Measurements from ENCODE around the gene ASMTL.
"Not testable (repeated sequence)": the region's sequence is repeated elsewhere in the genome, so short reads cannot be mapped to it uniquely, and the experiment has no call there.

Gene ASMTL

GRCh38 chrX:1481636-1482529 lies 29.2 kb upstream of the ASMTL start:
- peak; percentile 94 for DNase-seq

GRCh38 chrX:1480082-1480785 lies 27.5 kb upstream of the ASMTL start:
- no peak for DNase-seq

DNA sequence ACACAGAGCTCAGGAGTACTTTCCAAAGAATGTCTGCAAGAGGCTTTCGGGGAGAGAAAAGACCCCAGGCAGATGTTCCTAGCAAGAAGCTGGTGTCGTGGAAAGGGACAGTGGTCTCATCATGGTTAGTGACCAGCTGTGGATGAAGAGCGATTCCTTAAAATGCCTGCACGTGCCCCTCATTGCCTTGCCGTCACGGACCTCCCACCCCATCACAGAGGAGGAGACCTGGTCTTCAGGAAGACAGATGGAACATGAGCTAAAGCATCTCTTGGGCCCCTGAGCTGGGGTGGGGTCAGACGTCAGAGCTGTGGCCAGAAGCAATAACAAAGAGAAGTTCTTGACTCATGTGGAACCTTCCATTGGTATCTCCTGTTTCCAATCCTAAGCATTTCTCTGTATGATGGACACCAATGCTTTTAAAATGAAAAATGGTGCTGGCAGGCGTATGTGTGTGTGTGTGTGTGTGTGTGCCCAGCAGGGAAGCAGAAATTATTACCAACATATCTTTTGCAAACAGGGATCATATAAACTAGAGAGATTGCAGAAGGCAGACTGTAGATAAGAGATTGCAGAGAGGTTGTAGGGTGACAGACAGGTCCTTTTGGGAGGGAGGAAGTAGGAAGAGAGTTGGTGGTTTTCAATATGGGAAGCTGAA lies 25.2 kb upstream of the ASMTL start:
- peak; percentile 81 for DNase-seq

GRCh38 chrX:1477229-1477628 lies 24.5 kb upstream of the ASMTL start:
- no peak for DNase-seq

DNA sequence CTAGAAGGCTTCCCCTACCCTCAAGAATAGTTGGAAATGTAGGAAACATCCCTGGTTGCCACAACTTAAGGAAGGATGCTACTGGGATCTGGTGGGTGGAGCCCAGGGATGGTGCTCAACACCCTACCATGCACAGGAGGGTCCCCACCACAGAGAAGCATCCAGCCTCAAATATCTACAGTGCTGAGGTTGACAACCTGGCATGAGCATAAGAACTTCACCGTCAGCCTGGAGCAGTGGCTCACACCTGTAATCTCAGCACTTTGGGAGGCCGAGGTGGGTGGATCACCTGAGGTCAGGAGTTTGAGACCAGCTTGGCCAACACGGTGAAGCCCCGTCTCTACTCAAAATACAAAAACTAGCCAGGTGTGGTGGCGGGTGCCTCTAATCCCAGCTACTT lies 24.0 kb upstream of the ASMTL start:
- DNase-seq, result no peak

DNA sequence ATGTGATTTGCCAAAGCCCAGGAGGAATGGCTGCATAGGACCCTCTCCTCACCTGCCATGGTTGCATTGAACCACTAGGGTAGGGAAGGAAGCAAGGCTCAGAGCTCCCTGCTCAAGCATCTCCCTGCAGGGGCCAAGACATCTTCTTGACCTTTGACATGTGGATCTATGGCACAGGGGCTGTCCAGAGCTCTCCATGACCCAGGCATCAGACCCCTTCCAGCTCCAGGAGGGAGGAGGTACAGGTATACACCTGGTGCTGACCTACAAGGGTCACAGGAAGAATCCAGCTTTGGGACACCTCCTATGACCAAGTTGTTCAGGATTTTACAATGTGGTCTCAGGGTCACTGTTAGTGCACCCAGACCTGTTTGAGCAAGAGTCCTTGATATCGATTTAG lies 23.2 kb upstream of the ASMTL start:
- DNase-seq, result no peak

DNA sequence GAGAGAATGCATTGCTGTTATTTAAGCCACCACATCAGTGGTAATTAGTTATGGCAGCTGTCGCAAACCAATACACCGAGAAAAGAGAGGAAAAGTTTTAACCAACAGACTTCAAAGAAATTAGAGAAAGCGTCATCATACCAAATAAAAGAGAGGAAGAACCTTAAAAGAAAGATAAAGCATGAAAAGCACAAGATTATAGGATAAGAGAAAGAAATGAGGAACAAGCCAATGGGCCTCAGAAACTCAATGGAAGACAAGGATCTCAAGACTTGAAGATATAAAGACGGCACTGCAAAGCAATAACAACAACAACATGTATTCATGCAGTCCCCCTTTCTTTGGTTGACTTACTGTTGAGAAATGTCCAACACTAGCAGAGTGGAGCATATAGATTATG lies 22.8 kb upstream of the ASMTL start:
- DNase-seq, result peak; percentile 50

DNA sequence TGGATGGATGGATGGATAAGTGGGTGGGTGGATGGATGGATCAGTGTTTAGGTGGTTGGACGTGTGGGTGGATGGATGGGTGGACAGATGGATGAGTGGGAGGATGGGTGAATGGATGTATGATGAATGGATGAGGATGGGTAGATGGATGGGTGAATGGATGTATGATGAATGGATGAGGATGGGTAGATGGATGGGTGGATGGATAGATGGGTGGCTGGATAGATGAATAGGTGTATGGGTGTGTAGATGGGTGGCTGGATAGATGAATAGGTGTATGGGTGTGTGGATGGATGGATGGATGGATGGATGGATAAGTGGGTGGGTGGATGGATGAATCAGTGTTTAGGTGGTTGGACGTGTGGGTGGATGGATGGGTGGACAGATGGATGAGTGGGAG lies 21.9 kb upstream of the ASMTL start:
- not testable (repeated sequence) for DNase-seq

GRCh38 chrX:1472975-1473374 lies 20.3 kb upstream of the ASMTL start:
- DNase-seq, result no peak

DNA sequence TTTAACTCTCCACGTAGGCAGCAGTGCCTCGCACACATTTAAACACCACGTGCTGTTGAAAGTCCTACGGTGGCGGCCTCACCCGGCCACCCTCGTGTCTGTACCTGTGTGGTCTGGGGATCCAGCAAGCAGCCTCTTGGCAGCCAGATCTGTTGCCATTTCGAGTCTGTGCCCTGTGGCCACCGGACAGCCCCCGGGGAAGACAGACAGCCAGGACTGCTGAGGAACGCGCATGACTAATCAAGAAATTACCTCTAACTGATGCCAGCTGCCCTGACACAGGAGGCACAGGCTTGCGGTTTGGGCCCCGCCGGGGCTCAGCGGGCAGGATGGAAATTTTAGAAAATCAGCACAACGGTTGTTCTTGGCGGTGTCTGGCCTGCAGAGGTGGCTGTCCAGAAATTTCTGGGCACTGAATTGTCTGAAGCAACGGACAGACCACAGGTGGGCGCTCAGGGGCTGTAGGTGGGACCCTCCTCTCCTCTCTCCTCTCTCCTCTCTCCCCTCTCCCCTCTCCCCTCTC lies 15.6 kb upstream of the ASMTL start:
- DNase-seq, result peak; percentile 96

DNA sequence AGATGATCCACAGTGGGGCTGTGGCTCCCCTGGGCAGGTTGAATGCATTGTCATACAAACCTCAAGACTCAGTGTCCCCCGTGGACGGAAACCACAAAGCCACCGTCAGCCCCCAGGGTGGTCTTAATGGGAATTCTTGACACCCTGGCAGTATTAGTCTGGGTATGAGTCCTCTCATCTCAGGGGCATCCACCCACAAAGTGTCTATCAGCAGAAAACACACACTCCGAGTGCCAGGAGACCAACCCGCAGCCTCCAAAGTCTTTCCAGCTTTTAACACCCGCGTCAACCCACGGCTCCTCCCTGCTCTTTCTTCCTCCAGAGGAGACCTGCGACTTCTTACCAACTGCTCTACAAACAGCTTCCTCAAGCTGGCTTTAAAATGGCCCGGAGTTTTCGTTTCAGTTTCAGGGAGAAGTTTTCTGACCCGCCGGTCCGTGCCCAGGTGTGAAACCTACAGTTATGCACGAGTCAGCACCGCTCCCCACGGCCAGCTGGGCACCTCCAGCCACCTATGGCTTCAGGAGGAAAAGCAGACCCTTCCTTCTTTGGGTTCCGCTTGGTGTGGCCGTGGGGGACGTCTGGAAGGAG lies 14.4 kb upstream of the ASMTL start:
- peak; percentile 72 for DNase-seq

DNA sequence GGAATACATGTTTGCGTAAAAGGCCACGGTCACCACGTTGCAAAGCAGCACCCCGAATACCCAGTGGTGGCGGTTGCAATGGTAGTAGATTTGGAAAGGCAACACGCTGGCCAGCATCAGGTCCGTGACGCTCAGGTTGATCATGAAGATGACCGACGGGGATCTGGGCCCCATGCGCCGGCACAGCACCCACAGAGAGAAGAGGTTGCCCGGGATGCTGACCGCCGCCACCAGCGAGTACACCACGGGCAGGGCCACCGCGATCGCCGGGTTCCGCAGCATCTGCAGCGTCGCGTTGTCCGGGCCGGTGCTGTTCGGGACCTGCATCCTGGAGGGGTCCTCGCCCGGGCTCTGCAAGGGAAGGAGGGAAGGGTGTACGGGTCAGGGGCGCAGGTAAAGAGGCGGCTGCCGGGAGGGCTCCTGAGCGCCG lies 13.5 kb upstream of the ASMTL start:
- DNase-seq, result no peak

GRCh38 chrX:1465286-1466231 lies 12.8 kb upstream of the ASMTL start:
- no peak for DNase-seq

DNA sequence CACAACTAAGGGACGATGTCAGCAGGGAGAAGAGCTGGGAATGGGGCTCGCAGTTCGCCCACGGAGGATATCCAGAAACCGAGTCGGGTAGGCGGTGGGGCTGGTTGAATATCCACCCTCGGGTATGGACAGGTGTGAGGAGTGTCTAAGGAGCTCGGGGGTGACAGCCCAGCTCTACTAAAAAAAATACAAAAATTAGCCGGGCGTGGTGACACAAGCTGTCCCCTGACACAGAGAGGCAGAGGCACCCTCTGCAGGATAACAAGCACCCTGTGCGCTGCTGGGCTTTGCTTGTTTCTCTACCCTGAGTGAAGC lies 12.2 kb upstream of the ASMTL start:
- no peak for DNase-seq

- DNase-seq, result no peak
Observed at GRCh38 chrX:1464041-1464970, 11.6 kb upstream of the ASMTL start.

- DNase-seq, result no peak
Observed at GRCh38 chrX:1463581-1463980, 10.9 kb upstream of the ASMTL start.

GRCh38 chrX:1462596-1463251 lies 10.0 kb upstream of the ASMTL start:
- DNase-seq, result peak; percentile 86

DNA sequence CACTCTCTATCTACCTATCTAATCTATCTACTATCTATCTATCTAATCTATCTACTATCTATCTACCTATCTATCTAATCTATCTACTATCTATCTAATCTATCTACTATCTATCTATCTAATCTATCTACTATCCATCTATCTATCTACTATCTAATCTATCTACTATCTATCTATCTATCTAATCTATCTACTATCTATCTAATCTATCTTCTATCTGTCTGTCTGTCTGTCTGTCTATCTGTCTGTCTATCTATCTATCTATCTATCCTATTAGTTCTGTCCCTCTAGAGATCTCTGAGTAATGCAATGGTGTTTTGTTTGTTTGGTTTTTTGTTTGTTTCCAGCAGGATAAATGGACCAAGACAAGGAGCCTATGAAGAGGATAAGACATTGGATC lies 9.4 kb upstream of the ASMTL start:
- DNase-seq, result no peak

- no peak for DNase-seq
Observed at GRCh38 chrX:1455948-1456280, 3.2 kb upstream of the ASMTL start.
